Activated CD4-positive, alpha-beta T cell treated with anti-CD3 and anti-CD28 coated beads for 1 hour (primary cell): ENCODE data around the gene RFT1.

Experiments
- DNase-seq: peaks from one replicate; pipeline ENCODE4 v3.0.0-alpha.2; 2020

RFT1 gene

DNA sequence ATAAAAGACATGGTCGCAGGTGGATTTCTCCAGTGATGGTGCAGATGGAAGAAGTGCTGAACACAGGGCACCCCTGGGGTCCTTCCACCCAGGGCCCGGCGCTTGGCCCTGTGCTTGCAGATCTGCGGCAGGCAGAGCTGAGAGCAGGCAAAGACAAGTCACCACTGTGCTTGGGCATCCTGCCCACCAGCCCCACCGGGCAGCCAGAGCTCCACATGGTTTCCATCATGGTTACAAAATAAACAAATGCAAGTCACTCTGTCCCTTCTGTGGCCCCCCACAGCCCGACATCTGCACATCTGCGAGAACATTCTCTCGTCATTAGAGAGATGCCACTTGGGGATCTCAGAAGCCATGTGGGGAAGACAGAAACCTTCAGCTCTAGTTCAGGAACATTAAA is 46.7 kb downstream of the RFT1 start:
- DNase-seq: no peak

- no peak for DNase-seq
These were observed 47.5 kb downstream of the RFT1 start for GRCh38 chr3:53082736-53083135.

DNA sequence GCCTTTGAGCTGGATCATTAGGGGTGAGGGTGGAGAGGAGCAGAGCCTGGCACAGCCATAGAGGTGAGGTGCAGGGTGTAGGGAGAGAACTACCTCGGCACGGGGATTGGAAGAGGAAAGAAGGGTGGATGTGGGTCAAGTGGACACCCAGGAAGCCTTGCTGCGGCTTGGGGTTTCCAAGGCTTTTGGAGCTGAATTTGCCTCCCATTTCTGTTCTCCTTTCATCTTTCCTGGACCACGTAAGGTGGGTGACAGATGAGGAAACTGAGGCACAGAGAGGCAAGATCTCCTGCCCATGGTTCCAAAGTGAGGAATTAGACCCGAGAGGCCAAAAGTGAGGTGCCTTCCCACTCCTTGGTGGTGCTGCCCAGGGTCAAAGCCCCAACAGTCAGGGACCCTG is 48.9 kb downstream of the RFT1 start:
- no peak for DNase-seq

GRCh38 chr3:53080612-53081205 is 49.5 kb downstream of the RFT1 start:
- no peak for DNase-seq

GRCh38 chr3:53079791-53080555 is 50.3 kb downstream of the RFT1 start:
- DNase-seq: no peak

DNA sequence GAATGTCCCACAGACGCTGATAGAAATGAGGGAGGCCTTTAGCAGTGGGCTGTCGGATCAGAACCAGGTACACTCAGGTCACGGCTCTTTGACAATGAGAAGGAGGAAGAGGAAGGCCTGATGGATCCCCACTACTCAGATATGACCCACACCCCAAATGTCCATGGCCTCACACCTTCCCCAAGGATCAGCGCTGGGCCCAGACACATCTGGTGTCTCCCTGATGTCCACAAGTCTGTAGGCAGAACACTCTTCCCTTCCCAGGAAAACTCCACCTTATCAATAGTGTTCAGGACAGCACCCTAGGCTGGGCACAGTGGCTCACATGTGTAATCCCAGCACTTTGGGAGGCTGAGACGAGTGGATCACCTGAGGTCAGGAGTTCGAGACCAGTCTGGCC is 51.1 kb downstream of the RFT1 start:
- no peak for DNase-seq

GRCh38 chr3:53078656-53079055 is 51.6 kb downstream of the RFT1 start:
- no peak for DNase-seq

DNA sequence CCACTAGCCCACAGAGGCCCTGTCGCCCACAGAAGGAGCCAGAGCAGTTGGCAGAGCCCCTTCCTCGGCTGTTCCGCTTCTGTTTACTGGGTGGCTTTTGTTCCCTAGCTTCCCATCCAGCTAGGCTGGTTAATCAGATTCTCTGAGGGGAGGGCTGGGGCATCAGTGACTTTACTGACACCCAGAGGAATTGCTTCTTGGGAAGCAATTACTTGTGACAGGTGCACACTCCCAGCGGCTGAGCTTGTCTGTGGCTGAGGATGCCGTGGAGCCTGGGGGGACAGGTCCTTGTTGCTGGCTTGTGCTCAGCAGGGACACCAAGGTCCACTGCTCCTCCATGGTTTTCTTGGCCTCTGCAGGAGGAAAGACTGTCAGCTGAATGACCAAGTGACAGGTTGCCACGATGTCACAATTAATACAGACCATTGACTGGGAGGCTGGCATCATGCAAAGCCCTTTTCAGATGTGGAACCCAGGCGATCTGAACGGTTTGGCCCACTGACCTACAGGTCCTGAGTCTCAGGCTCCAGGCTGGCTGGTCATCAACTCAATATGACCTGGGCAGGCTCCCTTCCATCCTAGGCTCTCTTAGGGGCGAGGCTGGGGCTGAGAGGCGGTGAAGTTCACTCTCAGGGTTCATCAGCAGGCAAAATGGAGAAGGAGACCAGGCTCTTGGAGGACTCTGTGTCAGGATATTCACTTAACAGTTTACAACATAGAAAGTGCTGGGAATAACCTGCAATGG is 52.6 kb downstream of the RFT1 start:
- DNase-seq: no peak

- no peak for DNase-seq
These were observed 54.5 kb downstream of the RFT1 start for GRCh38 chr3:53075743-53076140.

DNA sequence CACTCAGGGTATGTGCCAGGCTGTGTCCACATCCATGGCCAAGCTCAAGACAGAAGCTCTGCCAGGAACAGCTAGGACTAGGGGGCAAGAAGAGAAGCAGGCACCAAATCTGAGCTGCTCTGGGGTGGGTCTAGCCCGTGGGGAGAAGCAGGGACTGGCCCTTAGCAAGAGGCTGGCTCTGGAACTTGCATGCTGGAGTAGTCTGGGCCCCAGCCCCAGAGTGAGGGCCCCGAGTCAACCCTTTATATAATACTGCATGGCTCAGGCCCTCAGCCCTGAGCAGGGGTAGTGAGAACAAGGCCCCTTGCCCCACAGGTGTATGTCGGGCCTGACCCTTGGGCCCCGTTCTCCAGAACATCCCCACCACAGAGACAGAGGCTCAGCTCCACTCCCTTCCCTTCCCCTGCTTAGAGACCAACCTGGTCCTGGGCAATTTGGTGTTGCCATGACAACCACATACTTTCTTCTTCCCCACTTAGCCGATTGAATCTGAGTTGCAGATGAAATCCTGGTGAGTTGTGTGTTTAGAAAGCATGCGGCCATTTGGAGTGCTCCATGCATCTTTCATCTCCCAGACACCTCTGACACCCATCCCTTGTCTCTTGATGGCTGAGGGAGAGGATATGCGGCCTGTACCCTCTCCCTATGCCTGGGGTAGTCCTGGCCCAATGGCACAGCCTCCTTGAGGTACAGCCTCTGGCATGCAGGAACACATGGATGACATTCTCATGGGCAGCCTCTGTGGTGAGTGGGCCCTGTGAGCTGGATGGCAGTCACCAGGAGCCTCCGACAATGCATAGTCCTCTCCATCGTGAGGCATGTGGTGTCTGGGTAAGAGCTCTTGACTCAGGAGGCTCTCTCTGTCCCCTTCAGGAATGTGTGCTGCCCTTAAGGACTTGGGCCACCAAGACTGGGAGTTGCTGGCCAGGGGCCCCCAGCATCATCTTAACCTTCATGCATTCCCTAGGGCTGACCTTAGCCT is 55.2 kb downstream of the RFT1 start:
- DNase-seq: no peak

- no peak for DNase-seq
These were observed 55.9 kb downstream of the RFT1 start for GRCh38 chr3:53074366-53074696.

DNA sequence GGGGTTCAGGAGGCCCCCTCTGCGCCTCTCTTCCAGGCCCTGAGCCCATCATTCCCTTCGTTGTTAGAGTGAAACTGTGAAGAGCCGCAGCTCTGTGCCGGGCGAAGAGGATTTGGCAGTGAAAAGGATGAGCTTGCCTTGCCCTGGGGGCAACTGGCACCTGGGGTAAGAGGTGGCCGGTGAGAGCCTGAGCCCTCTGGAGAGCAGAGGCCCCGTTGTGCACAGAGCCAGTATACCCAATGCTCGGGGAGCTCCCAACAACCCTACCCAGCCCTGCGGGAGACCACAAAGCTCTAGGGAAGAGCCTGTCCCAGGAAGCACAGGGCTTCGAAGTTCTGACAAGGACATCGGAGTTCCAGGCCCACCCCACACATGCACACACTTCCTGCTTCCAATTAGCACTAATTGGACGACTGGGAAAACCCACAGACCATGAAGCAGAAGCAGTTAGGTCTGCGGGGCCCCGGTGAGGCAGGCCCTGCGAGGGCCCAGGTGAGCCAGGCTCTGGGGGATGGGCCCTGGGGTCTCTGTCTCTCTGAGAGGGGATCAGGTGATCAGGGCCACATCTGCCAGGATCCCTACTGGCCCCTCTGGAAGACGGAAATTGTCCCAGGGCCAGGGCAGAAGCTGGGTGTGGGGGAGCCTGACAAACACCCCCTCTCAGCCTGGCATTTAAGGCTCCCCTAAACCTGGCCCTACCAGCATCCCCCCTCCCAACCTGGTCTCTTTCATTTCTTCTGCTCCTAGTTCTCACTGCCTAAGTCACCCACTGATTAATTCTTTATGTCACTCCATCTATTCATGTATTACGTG is 56.5 kb downstream of the RFT1 start:
- no peak for DNase-seq

- DNase-seq: peak; percentile 78
These were observed 57.3 kb downstream of the RFT1 start for GRCh38 chr3:53072653-53073552.

GRCh38 chr3:53071882-53072431 is 58.3 kb downstream of the RFT1 start:
- no peak for DNase-seq

GRCh38 chr3:53069422-53070068 is 60.7 kb downstream of the RFT1 start:
- DNase-seq: no peak

DNA sequence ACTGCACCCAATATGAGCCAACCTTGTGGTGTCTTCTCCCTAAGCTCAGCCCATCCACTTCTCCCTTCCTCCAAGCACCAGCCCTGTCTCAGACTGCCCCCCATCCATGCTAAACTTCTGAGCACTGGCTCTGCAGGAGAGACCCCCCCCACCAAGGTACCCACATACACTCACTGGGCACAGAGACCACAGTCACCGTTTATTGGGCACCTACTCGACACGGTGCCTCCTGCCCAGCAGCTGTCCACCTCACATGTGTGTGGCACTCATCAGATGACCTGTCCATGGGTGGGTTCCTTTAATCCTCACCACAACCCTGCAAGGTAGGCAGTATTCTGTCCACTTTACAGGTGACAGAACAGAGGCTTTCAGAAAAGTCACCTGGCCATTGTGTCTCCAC is 62.1 kb downstream of the RFT1 start:
- no peak for DNase-seq

- no peak for DNase-seq
These were observed 62.7 kb downstream of the RFT1 start for GRCh38 chr3:53067567-53067966.

GRCh38 chr3:53065841-53066480 is 64.3 kb downstream of the RFT1 start:
- DNase-seq: no peak

- no peak for DNase-seq
These were observed 67.3 kb downstream of the RFT1 start for GRCh38 chr3:53062905-53063304.

GRCh38 chr3:53056442-53056841 is 73.8 kb downstream of the RFT1 start:
- DNase-seq: no peak
